ENCODE results near the gene ERC1. TPM values are rescaled to one million over a fixed set of nuclear protein-coding genes. Genes with fewer than 3 reads are reported as not detected.

Gene ERC1
- total and polyA plus RNA-seq, 2 experiments from 2014 or later: 18.4 to 29.7 TPM

- WGBS (ENCODE audit: low lambda C conversion rate, missing lambda C conversion rate): 84% methylated on average over 10 of the region's 10 CpGs
- H3K4me2 ChIP-seq: no peak overlapping the region
- H3K9me3 ChIP-seq (ENCODE audit: low read depth): no peaks in the 10 kb centered on the region
- H4K20me1 ChIP-seq (ENCODE audit: insufficient read depth, poor library complexity, severe bottlenecking): no peaks in the 10 kb centered on the region
- H3K27ac ChIP-seq: no peak overlapping the region
- no peak overlapping the region for H3K4me3 ChIP-seq
- TF ChIP-seq CTCF (IDR thresholded peaks at IDR 0.05; ENCODE audit: poor library complexity): no peak
- TF ChIP-seq EZH2phosphoT487 (IDR thresholded peaks at IDR 0.05; ENCODE audit: low read depth, severe bottlenecking, unreplicated experiment): no peak
- TF ChIP-seq EZH2 (IDR thresholded peaks at IDR 0.05; ENCODE audit: borderline replicate concordance): no peak
- no peak overlapping the region for H2AFZ ChIP-seq
- no peaks in the 10 kb centered on the region for H3K27me3 ChIP-seq
- H3K79me2 ChIP-seq: no peaks in the 10 kb centered on the region
- no peak for DNase-seq (ENCODE audit: low spot score)
- peaks cover 9% of the 10 kb centered on the region for H3K4me1 ChIP-seq (ENCODE audit: insufficient read depth)
- H3K9me2 ChIP-seq (replicated peaks; ENCODE audit: insufficient read depth): no peaks in the 10 kb centered on the region
- H3K36me3 ChIP-seq (replicated peaks; ENCODE audit: insufficient read depth, low read depth): no peaks in the 10 kb centered on the region
Observed at GRCh38 chr12:1463073-1463905, 472.3 kb downstream of the ERC1 start.

GRCh38 chr12:1464925-1465324, 473.9 kb downstream of the ERC1 start:
- H4K20me1 ChIP-seq (ENCODE audit: insufficient read depth, poor library complexity, severe bottlenecking): no peaks in the 10 kb centered on the region
- peaks cover 9% of the 10 kb centered on the region for H3K4me1 ChIP-seq (ENCODE audit: insufficient read depth)
- H3K4me2 ChIP-seq: no peak overlapping the region
- H3K27ac ChIP-seq: no peak overlapping the region
- WGBS (ENCODE audit: low lambda C conversion rate, missing lambda C conversion rate): 74% methylated on average over 6 of the region's 6 CpGs
- H3K79me2 ChIP-seq: no peaks in the 10 kb centered on the region
- no peaks in the 10 kb centered on the region for H3K36me3 ChIP-seq (replicated peaks; ENCODE audit: insufficient read depth, low read depth)
- no peak for DNase-seq (ENCODE audit: low spot score)
- no peaks in the 10 kb centered on the region for H3K9me3 ChIP-seq (ENCODE audit: low read depth)
- H2AFZ ChIP-seq: no peak overlapping the region
- no peak overlapping the region for H3K4me3 ChIP-seq
- H3K27me3 ChIP-seq: no peaks in the 10 kb centered on the region
- TF ChIP-seq EZH2 (IDR thresholded peaks at IDR 0.05; ENCODE audit: borderline replicate concordance) (no peak), EZH2phosphoT487 (IDR thresholded peaks at IDR 0.05; ENCODE audit: low read depth, severe bottlenecking, unreplicated experiment) (no peak), CTCF (IDR thresholded peaks at IDR 0.05; ENCODE audit: poor library complexity) (no peak)
- no peaks in the 10 kb centered on the region for H3K9me2 ChIP-seq (replicated peaks; ENCODE audit: insufficient read depth)

GRCh38 chr12:1465990-1466389, 475.0 kb downstream of the ERC1 start:
- Histone ChIP-seq H4K20me1 (ENCODE audit: insufficient read depth, poor library complexity, severe bottlenecking) (no peaks in the 10 kb centered on the region), H3K4me2 (no peak overlapping the region), H3K27ac (no peak overlapping the region), H3K4me1 (ENCODE audit: insufficient read depth) (peaks cover 9% of the 10 kb centered on the region), H2AFZ (no peak overlapping the region), H3K4me3 (no peak overlapping the region), H3K27me3 (no peaks in the 10 kb centered on the region), H3K9me3 (ENCODE audit: low read depth) (no peaks in the 10 kb centered on the region), H3K79me2 (no peaks in the 10 kb centered on the region), H3K36me3 (replicated peaks; ENCODE audit: insufficient read depth, low read depth) (no peaks in the 10 kb centered on the region), H3K9me2 (replicated peaks; ENCODE audit: insufficient read depth) (no peaks in the 10 kb centered on the region)
- WGBS (ENCODE audit: low lambda C conversion rate, missing lambda C conversion rate): 95% methylated on average over 11 of the region's 11 CpGs
- no peak for TF ChIP-seq EZH2 (IDR thresholded peaks at IDR 0.05; ENCODE audit: borderline replicate concordance)
- no peak for TF ChIP-seq CTCF (IDR thresholded peaks at IDR 0.05; ENCODE audit: poor library complexity)
- TF ChIP-seq EZH2phosphoT487 (IDR thresholded peaks at IDR 0.05; ENCODE audit: low read depth, severe bottlenecking, unreplicated experiment): no peak
- no peak for DNase-seq (ENCODE audit: low spot score)

All from hepatocyte (in vitro differentiated cells).